A549 (cell line): Measurements from ENCODE around the gene FMNL2.

Experiments used
- CBX2 ChIP-seq: fragments of 200-600 bp; sonication (generic); IDR thresholded peaks from 2 replicates; pipeline ENCODE4 v1.6.1; 2016; ENCODE audit warnings: low read depth, mild to moderate bottlenecking, borderline replicate concordance
- CTCF ChIP-seq: fragments of >200 bp; sonication (Bioruptor Twin); formaldehyde crosslinking; IDR thresholded peaks from 3 replicates; pipeline ENCODE4 v1.5.1; 2016
- EP300 ChIP-seq, 2 experiments: fragments of >200 bp; sonication (Bioruptor Twin); formaldehyde crosslinking; IDR thresholded peaks; 2 replicates in 1 of 2; 3 replicates in 1 of 2; pipeline ENCODE4 v1.6.1; 2016 to 2017
- JUN ChIP-seq, 2 experiments: fragments of >200 bp; sonication (Bioruptor Twin); formaldehyde crosslinking; IDR thresholded peaks; 2 replicates in 1 of 2; 3 replicates in 1 of 2; pipeline ENCODE4 v1.6.1; 2016 to 2017
- MAX ChIP-seq: IDR thresholded peaks from 2 replicates; pipeline ENCODE4 v1.6.1; 2012
- PBX3 ChIP-seq: IDR thresholded peaks from 2 replicates; pipeline ENCODE4 v1.6.1; 2012
- REST ChIP-seq: fragments of 200-600 bp; sonication (generic); IDR thresholded peaks from 2 replicates; pipeline ENCODE4 v1.6.1; 2016; ENCODE audit warnings: antibody characterized with exemption, mild to moderate bottlenecking, moderate library complexity
- SMC3 ChIP-seq: fragments of >200 bp; sonication (Bioruptor Twin); formaldehyde crosslinking; IDR thresholded peaks from 3 replicates; pipeline ENCODE4 v1.6.1; 2018; ENCODE audit warnings: inconsistent platforms
- ZFP36 ChIP-seq: fragments of 450-650 bp; IDR thresholded peaks from 2 replicates; pipeline ENCODE4 v1.6.1; 2014; ENCODE audit warnings: borderline replicate concordance; ENCODE audit not compliant: partially characterized antibody

- TF ChIP-seq REST: no peak
- no peak for TF ChIP-seq CBX2
- no peak for TF ChIP-seq JUN (IDR thresholded peaks at IDR 0.05)
- TF ChIP-seq EP300 (IDR thresholded peaks at IDR 0.05): no peak
- no peak for TF ChIP-seq CTCF
- no peak for TF ChIP-seq SMC3
- TF ChIP-seq ZFP36: no peak
- TF ChIP-seq PBX3: no peak
- TF ChIP-seq MAX: no peak
Measured at GRCh38 chr2:152655880-152656279, 320.9 kb downstream of the FMNL2 start.
